ENCODE results near the gene MX1. TPM values are rescaled to one million over a fixed set of nuclear protein-coding genes. Genes with fewer than 3 reads are reported as not detected.

MX1 gene
- total RNA-seq, 1 donor = 16.0 TPM

GRCh38 chr21:41458121-41458520 lies 32.1 kb downstream of the MX1 start:
- H3K4me3 ChIP-seq (ENCODE audit: low read depth, low read length) = no peak overlapping the region
- TF ChIP-seq, protein P1, sequence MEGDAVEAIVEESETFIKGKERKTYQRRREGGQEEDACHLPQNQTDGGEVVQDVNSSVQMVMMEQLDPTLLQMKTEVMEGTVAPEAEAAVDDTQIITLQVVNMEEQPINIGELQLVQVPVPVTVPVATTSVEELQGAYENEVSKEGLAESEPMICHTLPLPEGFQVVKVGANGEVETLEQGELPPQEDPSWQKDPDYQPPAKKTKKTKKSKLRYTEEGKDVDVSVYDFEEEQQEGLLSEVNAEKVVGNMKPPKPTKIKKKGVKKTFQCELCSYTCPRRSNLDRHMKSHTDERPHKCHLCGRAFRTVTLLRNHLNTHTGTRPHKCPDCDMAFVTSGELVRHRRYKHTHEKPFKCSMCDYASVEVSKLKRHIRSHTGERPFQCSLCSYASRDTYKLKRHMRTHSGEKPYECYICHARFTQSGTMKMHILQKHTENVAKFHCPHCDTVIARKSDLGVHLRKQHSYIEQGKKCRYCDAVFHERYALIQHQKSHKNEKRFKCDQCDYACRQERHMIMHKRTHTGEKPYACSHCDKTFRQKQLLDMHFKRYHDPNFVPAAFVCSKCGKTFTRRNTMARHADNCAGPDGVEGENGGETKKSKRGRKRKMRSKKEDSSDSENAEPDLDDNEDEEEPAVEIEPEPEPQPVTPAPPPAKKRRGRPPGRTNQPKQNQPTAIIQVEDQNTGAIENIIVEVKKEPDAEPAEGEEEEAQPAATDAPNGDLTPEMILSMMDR (IDR thresholded peaks at IDR 0.05; ENCODE audit: insufficient read depth, low read depth, low read length) = no peak
- no peak for DNase-seq (ENCODE audit: low read depth)

DNA sequence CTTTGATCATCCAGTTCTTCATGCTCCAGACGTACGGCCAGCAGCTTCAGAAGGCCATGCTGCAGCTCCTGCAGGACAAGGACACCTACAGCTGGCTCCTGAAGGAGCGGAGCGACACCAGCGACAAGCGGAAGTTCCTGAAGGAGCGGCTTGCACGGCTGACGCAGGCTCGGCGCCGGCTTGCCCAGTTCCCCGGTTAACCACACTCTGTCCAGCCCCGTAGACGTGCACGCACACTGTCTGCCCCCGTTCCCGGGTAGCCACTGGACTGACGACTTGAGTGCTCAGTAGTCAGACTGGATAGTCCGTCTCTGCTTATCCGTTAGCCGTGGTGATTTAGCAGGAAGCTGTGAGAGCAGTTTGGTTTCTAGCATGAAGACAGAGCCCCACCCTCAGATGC lies 32.5 kb downstream of the MX1 start:
- no peak for DNase-seq (ENCODE audit: low read depth)
- TF ChIP-seq, protein P1 (IDR thresholded peaks at IDR 0.05; ENCODE audit: insufficient read depth, low read depth, low read length) = no peak
- no peak overlapping the region for H3K4me3 ChIP-seq (ENCODE audit: low read depth, low read length)

GRCh38 chr21:41459884-41460534 lies 34.0 kb downstream of the MX1 start:
- H3K4me3 ChIP-seq (ENCODE audit: low read depth, low read length) = no peak overlapping the region
- no peak for DNase-seq (ENCODE audit: low read depth)
- TF ChIP-seq, protein P1 (IDR thresholded peaks at IDR 0.05; ENCODE audit: insufficient read depth, low read depth, low read length) = no peak

DNA sequence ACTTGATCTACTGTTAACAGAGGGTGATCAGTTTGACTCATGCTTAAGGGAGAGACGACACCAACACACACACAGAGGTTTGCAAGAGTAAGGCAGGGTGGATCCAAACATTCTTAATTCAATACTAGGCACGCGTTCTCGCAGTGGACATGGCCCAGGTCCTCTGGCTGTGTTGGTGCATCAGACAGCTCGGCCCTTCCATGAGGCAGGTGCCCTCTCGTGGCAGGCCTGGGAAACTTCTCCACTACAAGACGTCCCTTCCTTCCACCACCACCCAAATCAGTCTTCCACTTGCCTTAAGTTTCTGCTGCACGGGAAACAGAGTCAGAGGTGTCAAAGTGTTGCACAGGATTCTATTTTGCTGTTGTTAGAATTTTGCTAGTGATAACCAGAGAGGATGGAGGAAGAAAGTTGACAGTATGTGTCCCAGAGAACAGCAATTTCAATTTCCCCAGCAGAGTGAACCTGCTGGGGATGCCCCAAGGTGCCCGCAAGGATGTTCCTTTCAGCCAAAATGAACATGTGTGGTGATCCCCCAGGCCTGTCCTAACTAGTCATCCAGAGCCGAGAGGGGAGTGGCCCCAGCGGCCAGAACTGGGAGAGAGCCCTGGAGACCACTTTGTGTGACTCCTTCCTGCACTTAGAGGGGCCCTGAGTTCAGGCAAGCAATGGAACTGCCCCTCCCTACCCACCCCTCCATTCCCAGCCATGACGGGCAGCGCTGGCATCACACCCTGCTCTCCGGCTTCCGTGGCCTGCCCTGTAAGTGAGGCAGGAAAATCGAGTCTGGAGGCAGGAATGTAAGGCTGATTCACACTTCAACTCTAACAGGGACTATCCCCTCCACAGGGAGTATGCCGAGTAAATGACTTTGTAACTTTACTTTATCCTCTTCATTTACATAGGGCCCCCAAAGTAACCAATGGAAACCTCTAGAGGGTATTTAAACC lies 34.8 kb downstream of the MX1 start:
- peak; percentile 73 for DNase-seq (ENCODE audit: low read depth)
- TF ChIP-seq, protein P1 (IDR thresholded peaks at IDR 0.05; ENCODE audit: insufficient read depth, low read depth, low read length) = peak; percentile 79
- H3K4me3 ChIP-seq (ENCODE audit: low read depth, low read length) = no peak overlapping the region

- H3K4me3 ChIP-seq (ENCODE audit: low read depth, low read length) = no peak overlapping the region
- TF ChIP-seq, protein P1 (IDR thresholded peaks at IDR 0.05; ENCODE audit: insufficient read depth, low read depth, low read length) = no peak
- no peak for DNase-seq (ENCODE audit: low read depth)
Measured at GRCh38 chr21:41465176-41465781, 39.2 kb downstream of the MX1 start.

DNA sequence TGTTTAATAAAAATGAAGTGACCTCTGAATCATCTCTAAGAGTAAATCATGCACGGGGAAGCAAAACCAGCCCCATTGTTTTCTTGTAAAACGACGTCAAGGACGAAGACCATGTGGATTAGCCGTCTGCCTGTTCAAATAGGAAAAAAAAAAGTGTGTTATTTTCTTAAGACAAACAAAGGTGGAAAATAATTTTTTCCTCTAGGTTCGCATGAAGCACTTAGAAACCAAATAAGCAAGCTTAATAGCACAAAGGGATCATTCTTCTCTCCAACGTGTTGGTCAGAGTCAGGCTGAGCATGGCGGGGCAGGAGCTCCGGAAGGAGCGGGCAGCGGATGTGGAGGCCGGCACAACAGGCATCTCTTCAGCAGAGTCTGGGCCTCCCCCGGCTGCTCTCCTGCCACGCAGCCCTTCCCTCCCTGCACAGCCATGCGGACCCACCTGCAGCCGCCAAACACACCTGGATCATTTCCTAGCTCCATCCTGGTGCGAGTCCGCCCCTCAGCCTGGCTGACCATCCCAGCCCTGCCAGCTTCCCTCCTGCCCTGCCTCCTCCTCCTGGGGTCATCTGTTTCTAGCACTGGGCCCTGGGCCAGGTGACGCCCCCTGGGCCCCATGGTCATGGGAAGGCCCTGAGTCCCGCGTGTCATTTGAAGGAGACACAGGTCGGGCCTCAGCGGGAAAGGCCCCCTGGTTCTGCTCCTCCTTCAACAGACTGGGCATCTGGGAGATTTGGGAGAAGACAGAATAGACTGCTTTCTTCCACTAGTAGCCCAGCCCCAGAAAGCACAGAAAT lies 40.2 kb downstream of the MX1 start:
- TF ChIP-seq, protein P1 (IDR thresholded peaks at IDR 0.05; ENCODE audit: insufficient read depth, low read depth, low read length) = no peak
- H3K4me3 ChIP-seq (ENCODE audit: low read depth, low read length) = no peak overlapping the region
- no peak for DNase-seq (ENCODE audit: low read depth)

All from fibroblast of villous mesenchyme (primary cell).